Measurements from ENCODE around the gene ADAMTSL3. TPM values are rescaled to one million over a fixed set of nuclear protein-coding genes. Genes with fewer than 3 reads are reported as not detected.
A peak's percentile ranks its signal among the peaks of the same experiment; 100 is the strongest.
"Not testable (repeated sequence)": the region's sequence is repeated elsewhere in the genome, so short reads cannot be mapped to it uniquely, and the experiment has no call there.

Gene ADAMTSL3
- total RNA-seq, 1 experiment from 2014 or later = 0.08 TPM

- in situ Hi-C loops (cut with HindIII; ENCODE audit: low pct_unique_long_range_greater_than_20kb, low sequenced_read_pairs) = no loop called here
- no peak for DNase-seq (ENCODE audit: low read depth, low spot score)
These were observed 68.1 kb downstream of the ADAMTSL3 start for GRCh38 chr15:83721981-83722380.

GRCh38 chr15:83723216-83723615 is 69.3 kb downstream of the ADAMTSL3 start:
- in situ Hi-C loops (cut with HindIII; ENCODE audit: low pct_unique_long_range_greater_than_20kb, low sequenced_read_pairs) = no loop called here
- no peak for DNase-seq (ENCODE audit: low read depth, low spot score)

- DNase-seq (ENCODE audit: low read depth, low spot score) = no peak
- in situ Hi-C loops (cut with HindIII; ENCODE audit: low pct_unique_long_range_greater_than_20kb, low sequenced_read_pairs) = no loop called here
These were observed 78.3 kb downstream of the ADAMTSL3 start for GRCh38 chr15:83732196-83732595.

GRCh38 chr15:83732770-83733169 is 78.8 kb downstream of the ADAMTSL3 start:
- in situ Hi-C loops (cut with HindIII; ENCODE audit: low pct_unique_long_range_greater_than_20kb, low sequenced_read_pairs) = no loop called here
- no peak for DNase-seq (ENCODE audit: low read depth, low spot score)

- in situ Hi-C loops (cut with HindIII; ENCODE audit: low pct_unique_long_range_greater_than_20kb, low sequenced_read_pairs) = no loop called here
- DNase-seq (ENCODE audit: low read depth, low spot score) = peak; percentile 35
These were observed 79.3 kb downstream of the ADAMTSL3 start for GRCh38 chr15:83733206-83733605.

GRCh38 chr15:83733691-83734090 is 79.8 kb downstream of the ADAMTSL3 start:
- DNase-seq (ENCODE audit: low read depth, low spot score) = no peak
- in situ Hi-C loops (cut with HindIII; ENCODE audit: low pct_unique_long_range_greater_than_20kb, low sequenced_read_pairs) = no loop called here

GRCh38 chr15:83734487-83734886 is 80.6 kb downstream of the ADAMTSL3 start:
- DNase-seq (ENCODE audit: low read depth, low spot score) = peak; percentile 65

GRCh38 chr15:83739629-83740028 is 85.7 kb downstream of the ADAMTSL3 start:
- in situ Hi-C loops (cut with HindIII; ENCODE audit: low pct_unique_long_range_greater_than_20kb, low sequenced_read_pairs) = no loop called here
- DNase-seq (ENCODE audit: low read depth, low spot score) = no peak

More at GRCh38 chr15:83734487-83734886, 80.6 kb downstream of the ADAMTSL3 start:
- in situ Hi-C loops (cut with HindIII; ENCODE audit: low pct_unique_long_range_greater_than_20kb, low sequenced_read_pairs) = no loop called here

GRCh38 chr15:83745771-83746170 is 91.8 kb downstream of the ADAMTSL3 start:
- in situ Hi-C loops (cut with HindIII; ENCODE audit: low pct_unique_long_range_greater_than_20kb, low sequenced_read_pairs) = no loop called here
- no peak for DNase-seq (ENCODE audit: low read depth, low spot score)

GRCh38 chr15:83746231-83746630 is 92.3 kb downstream of the ADAMTSL3 start:
- DNase-seq (ENCODE audit: low read depth, low spot score) = no peak
- in situ Hi-C loops (cut with HindIII; ENCODE audit: low pct_unique_long_range_greater_than_20kb, low sequenced_read_pairs) = no loop called here

- peak; percentile 44 for DNase-seq (ENCODE audit: low read depth, low spot score)
- in situ Hi-C loops (cut with HindIII; ENCODE audit: low pct_unique_long_range_greater_than_20kb, low sequenced_read_pairs) = no loop called here
These were observed 93.3 kb downstream of the ADAMTSL3 start for GRCh38 chr15:83747050-83747717.

- DNase-seq (ENCODE audit: low read depth, low spot score) = no peak
- in situ Hi-C loops (cut with HindIII; ENCODE audit: low pct_unique_long_range_greater_than_20kb, low sequenced_read_pairs) = no loop called here
These were observed 93.8 kb downstream of the ADAMTSL3 start for GRCh38 chr15:83747718-83748110.

- in situ Hi-C loops (cut with HindIII; ENCODE audit: low pct_unique_long_range_greater_than_20kb, low sequenced_read_pairs) = no loop called here
These were observed 100.1 kb downstream of the ADAMTSL3 start for GRCh38 chr15:83753872-83754493.

GRCh38 chr15:83757291-83757690 is 103.4 kb downstream of the ADAMTSL3 start:
- in situ Hi-C loops (cut with HindIII; ENCODE audit: low pct_unique_long_range_greater_than_20kb, low sequenced_read_pairs); DNase-seq (ENCODE audit: low read depth, low spot score): not testable (repeated sequence)

More at GRCh38 chr15:83753872-83754493, 100.1 kb downstream of the ADAMTSL3 start:
- peak; percentile 16 for DNase-seq (ENCODE audit: low read depth, low spot score)

GRCh38 chr15:83762367-83762766 is 108.4 kb downstream of the ADAMTSL3 start:
- in situ Hi-C loops (cut with HindIII; ENCODE audit: low pct_unique_long_range_greater_than_20kb, low sequenced_read_pairs) = no loop called here
- peak; percentile 40 for DNase-seq (ENCODE audit: low read depth, low spot score)

- in situ Hi-C loops (cut with HindIII; ENCODE audit: low pct_unique_long_range_greater_than_20kb, low sequenced_read_pairs) = no loop called here
- DNase-seq (ENCODE audit: low read depth, low spot score) = peak; percentile 59
These were observed 110.4 kb downstream of the ADAMTSL3 start for GRCh38 chr15:83764201-83764838.

GRCh38 chr15:83766339-83766738 is 112.4 kb downstream of the ADAMTSL3 start:
- DNase-seq (ENCODE audit: low read depth, low spot score) = no peak
- in situ Hi-C loops (cut with HindIII; ENCODE audit: low pct_unique_long_range_greater_than_20kb, low sequenced_read_pairs) = no loop called here

GRCh38 chr15:83767741-83768140 is 113.8 kb downstream of the ADAMTSL3 start:
- in situ Hi-C loops (cut with HindIII; ENCODE audit: low pct_unique_long_range_greater_than_20kb, low sequenced_read_pairs) = no loop called here

More at GRCh38 chr15:83767741-83768140, 113.8 kb downstream of the ADAMTSL3 start:
- DNase-seq (ENCODE audit: low read depth, low spot score) = no peak
